HepG2 (cell line): ENCODE measurements around the gene KATNA1. TPM values are rescaled to one million over a fixed set of nuclear protein-coding genes. Genes with fewer than 3 reads are reported as not detected.

Experiments used
- HES4 ChIP-seq: sonication (generic); formaldehyde crosslinking; IDR thresholded peaks from 2 replicates; pipeline ENCODE4 v1.9.0; 2021; ENCODE audit warnings: mild to moderate bottlenecking, missing genetic modification reagents, borderline replicate concordance
- KAT7 ChIP-seq: IDR thresholded peaks from 2 replicates; pipeline ENCODE4 v1.6.1; 2018; ENCODE audit warnings: borderline replicate concordance, missing compliant biosample characterization
- NBN ChIP-seq: fragments of 450-650 bp; conservative IDR thresholded peaks from 2 replicates; pipeline ENCODE4 v1.6.1; 2017
- NFRKB ChIP-seq: fragments of 450-650 bp; IDR thresholded peaks from 2 replicates; pipeline ENCODE4 v1.6.1; 2017
- NR0B2 ChIP-seq: sonication (generic); formaldehyde crosslinking; IDR thresholded peaks from 2 replicates; pipeline ENCODE4 v1.4.0; 2020; ENCODE audit warnings: mild to moderate bottlenecking, missing genetic modification reagents
- POLR2A ChIP-seq, 2 experiments: IDR thresholded peaks; 2 replicates each; pipeline ENCODE4 v1.6.1; 2011; ENCODE audit warnings: low read depth in 2 of 2, low read length in 2 of 2, mild to moderate bottlenecking in 1 of 2, moderate library complexity in 1 of 2; ENCODE audit not compliant: insufficient read depth in 1 of 2
- PRPF4 ChIP-seq: fragments of 200-400 bp; formaldehyde crosslinking; IDR thresholded peaks from 2 replicates; pipeline ENCODE4 v1.6.1; 2016; ENCODE audit warnings: low read length, low read depth; ENCODE audit not compliant: poor library complexity, severe bottlenecking
- PTBP1 ChIP-seq: fragments of 200-400 bp; formaldehyde crosslinking; IDR thresholded peaks from 2 replicates; pipeline ENCODE4 v1.6.1; 2018; ENCODE audit warnings: low read length, low read depth; ENCODE audit not compliant: poor library complexity, severe bottlenecking
- RFXAP ChIP-seq: sonication (generic); formaldehyde crosslinking; IDR thresholded peaks from 2 replicates; pipeline ENCODE4 v1.4.0; 2020; ENCODE audit warnings: missing genetic modification reagents, borderline replicate concordance
- ZNF142 ChIP-seq: sonication (generic); formaldehyde crosslinking; IDR thresholded peaks from 2 replicates; pipeline ENCODE4 v1.4.0; 2020; ENCODE audit warnings: missing genetic modification reagents
- ZNF432 ChIP-seq: sonication (generic); formaldehyde crosslinking; IDR thresholded peaks from 2 replicates; pipeline ENCODE4 v1.5.0; 2020; ENCODE audit warnings: missing genetic modification reagents, mild to moderate bottlenecking, borderline replicate concordance
- ZNF550 ChIP-seq: sonication (generic); formaldehyde crosslinking; IDR thresholded peaks from 2 replicates; pipeline ENCODE4 v1.4.0; 2020; ENCODE audit warnings: mild to moderate bottlenecking, missing genetic modification reagents, borderline replicate concordance
- ZNF629 ChIP-seq: sonication (generic); formaldehyde crosslinking; conservative IDR thresholded peaks from 2 replicates; pipeline ENCODE4 v1.5.0; 2020; ENCODE audit warnings: missing genetic modification reagents
- ZNF749 ChIP-seq: sonication (generic); formaldehyde crosslinking; IDR thresholded peaks from 2 replicates; pipeline ENCODE4 v1.8.0; 2022; ENCODE audit warnings: mild to moderate bottlenecking, missing genetic modification reagents, moderate library complexity, borderline replicate concordance
- polyA plus RNA-seq, 8 experiments: library from polyadenylated mRNA; depleted of rRNA in 3 of 8; stranded (reverse) in 7 of 8; unstranded in 1 of 8; fragments of >200 nt; fragmentation: Illumina TruSeq in 4 of 8; extraction: Trizol in 4 of 8; gene quantifications; 2 replicates each; pipeline versions ENCODE4 v1.2.1 to v1.2.3, GENCODE V29; 2011 to 2016; ENCODE audit warnings: low read depth in 4 of 8, missing spikeins in 1 of 8, mixed read lengths in 1 of 8; ENCODE audit not compliant: insufficient read depth in 1 of 8
- total RNA-seq, 5 experiments: library from RNA; depleted of rRNA; stranded (reverse); fragments of >200 nt; fragmentation: Illumina TruSeq; extraction: Trizol; gene quantifications; 2 replicates each; pipeline ENCODE4 v1.2.3, GENCODE V29; 2016; ENCODE audit warnings: low read depth in 1 of 5
- TF ChIP-seq, protein P1 (sequence below), 2 experiments: sonication (generic) in 1 of 2; formaldehyde crosslinking in 1 of 2; IDR thresholded peaks; 2 replicates each; pipeline versions ENCODE4 v1.6.1 to v1.9.0; 2014 to 2022; ENCODE audit warnings: antibody characterized with exemption in 1 of 2, borderline replicate concordance in 1 of 2, inconsistent platforms in 1 of 2, low read depth in 1 of 2, missing genetic modification reagents in 1 of 2
- TF ChIP-seq, protein P2 (sequence below): sonication (generic); formaldehyde crosslinking; IDR thresholded peaks from 2 replicates; pipeline ENCODE4 v1.8.1; 2023; ENCODE audit warnings: missing genetic modification reagents, mild to moderate bottlenecking, borderline replicate concordance

Gene KATNA1
- total and polyA plus RNA-seq, 2 of the 13 experiments (the other 11 are each of a cell fraction or from before 2014, with no cell fraction given) = 14.8 to 25.3 TPM

DNA sequence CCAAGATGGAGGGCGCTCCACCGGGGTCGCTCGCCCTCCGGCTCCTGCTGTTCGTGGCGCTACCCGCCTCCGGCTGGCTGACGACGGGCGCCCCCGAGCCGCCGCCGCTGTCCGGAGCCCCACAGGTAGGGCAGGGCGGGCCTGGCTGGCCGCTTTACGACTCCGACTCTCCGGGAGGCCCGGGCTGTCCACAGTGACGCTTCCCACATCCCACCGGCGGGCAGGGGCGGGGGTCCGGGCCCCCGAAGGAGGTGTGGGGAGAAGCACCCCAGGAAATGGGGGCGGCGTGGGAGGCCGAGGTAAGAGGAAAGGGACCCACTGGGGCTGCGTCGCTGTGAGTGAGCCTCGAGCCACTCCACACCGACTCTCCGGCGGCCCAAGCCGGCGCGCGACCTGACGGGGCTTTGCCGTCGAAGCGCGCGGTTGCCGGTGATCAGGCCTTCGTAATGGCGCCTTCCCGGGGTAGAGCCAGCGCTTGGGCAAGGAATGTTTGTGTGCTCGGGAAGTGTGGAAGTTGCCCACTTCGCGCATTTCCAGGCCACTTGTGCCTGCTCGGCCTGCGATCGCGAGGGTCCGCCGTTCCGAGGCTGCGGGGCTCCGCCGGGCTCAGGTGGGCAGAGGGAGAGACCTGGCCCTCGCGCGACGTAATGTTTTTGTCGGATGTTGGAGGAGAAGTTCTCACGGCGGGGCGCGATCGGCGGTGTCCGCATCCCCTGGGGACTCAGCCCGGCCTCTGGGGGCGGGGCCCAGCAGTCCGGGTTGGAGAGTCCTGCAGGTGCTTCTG lies 81.9 kb downstream of the KATNA1 start (continued):
- TF ChIP-seq ZNF142 = no peak
- TF ChIP-seq ZNF550 = 0 out of 2 replicates have a peak, but pooled peaks have one; percentile 50
- TF ChIP-seq, protein P1, sequence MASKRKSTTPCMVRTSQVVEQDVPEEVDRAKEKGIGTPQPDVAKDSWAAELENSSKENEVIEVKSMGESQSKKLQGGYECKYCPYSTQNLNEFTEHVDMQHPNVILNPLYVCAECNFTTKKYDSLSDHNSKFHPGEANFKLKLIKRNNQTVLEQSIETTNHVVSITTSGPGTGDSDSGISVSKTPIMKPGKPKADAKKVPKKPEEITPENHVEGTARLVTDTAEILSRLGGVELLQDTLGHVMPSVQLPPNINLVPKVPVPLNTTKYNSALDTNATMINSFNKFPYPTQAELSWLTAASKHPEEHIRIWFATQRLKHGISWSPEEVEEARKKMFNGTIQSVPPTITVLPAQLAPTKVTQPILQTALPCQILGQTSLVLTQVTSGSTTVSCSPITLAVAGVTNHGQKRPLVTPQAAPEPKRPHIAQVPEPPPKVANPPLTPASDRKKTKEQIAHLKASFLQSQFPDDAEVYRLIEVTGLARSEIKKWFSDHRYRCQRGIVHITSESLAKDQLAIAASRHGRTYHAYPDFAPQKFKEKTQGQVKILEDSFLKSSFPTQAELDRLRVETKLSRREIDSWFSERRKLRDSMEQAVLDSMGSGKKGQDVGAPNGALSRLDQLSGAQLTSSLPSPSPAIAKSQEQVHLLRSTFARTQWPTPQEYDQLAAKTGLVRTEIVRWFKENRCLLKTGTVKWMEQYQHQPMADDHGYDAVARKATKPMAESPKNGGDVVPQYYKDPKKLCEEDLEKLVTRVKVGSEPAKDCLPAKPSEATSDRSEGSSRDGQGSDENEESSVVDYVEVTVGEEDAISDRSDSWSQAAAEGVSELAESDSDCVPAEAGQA (IDR thresholded peaks at IDR 0.05; ENCODE audit: low read depth) = peak; percentile 19; the same call in 1 of the 2 replicates
- TF ChIP-seq, protein P1 (CRISPR knock-in tag; IDR thresholded peaks at IDR 0.05; ENCODE audit: borderline replicate concordance) = no peak; the same call in 1 of the 2 replicates
- no peak for TF ChIP-seq ZNF629 (CRISPR knock-in tag)
- TF ChIP-seq, protein P2, sequence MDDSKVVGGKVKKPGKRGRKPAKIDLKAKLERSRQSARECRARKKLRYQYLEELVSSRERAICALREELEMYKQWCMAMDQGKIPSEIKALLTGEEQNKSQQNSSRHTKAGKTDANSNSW (CRISPR knock-in tag) = peak; percentile 70; the same call in 1 of the 2 replicates
- no peak for TF ChIP-seq NBN
- no peak for TF ChIP-seq NFRKB
- no peak for TF ChIP-seq PRPF4
- no peak for TF ChIP-seq ZNF432 (CRISPR knock-in tag)
- peak; percentile 57 to 75; a peak in 3 of 4 replicates for TF ChIP-seq POLR2A (IDR thresholded peaks at IDR 0.05; ENCODE audit: insufficient read depth in 1 of 2, low read depth in 2 of 2, low read length in 2 of 2)
- no peak for TF ChIP-seq RFXAP (CRISPR knock-in tag)
- TF ChIP-seq HES4 (CRISPR knock-in tag) = no peak
- TF ChIP-seq KAT7 = peak; percentile 55
- TF ChIP-seq NR0B2 (CRISPR knock-in tag) = 0 out of 2 replicates have a peak, but pooled peaks have one; percentile 26
- 0 out of 2 replicates have a peak, but pooled peaks have one; percentile 57 for TF ChIP-seq ZNF749 (CRISPR knock-in tag)
- TF ChIP-seq PTBP1 = no peak
